Measurements from ENCODE around the gene SORBS2.
A peak's percentile ranks its signal among the peaks of the same experiment; 100 is the strongest.
"Not testable (repeated sequence)": the region's sequence is repeated elsewhere in the genome, so short reads cannot be mapped to it uniquely, and the experiment has no call there.

The SORBS2 gene, protein sequence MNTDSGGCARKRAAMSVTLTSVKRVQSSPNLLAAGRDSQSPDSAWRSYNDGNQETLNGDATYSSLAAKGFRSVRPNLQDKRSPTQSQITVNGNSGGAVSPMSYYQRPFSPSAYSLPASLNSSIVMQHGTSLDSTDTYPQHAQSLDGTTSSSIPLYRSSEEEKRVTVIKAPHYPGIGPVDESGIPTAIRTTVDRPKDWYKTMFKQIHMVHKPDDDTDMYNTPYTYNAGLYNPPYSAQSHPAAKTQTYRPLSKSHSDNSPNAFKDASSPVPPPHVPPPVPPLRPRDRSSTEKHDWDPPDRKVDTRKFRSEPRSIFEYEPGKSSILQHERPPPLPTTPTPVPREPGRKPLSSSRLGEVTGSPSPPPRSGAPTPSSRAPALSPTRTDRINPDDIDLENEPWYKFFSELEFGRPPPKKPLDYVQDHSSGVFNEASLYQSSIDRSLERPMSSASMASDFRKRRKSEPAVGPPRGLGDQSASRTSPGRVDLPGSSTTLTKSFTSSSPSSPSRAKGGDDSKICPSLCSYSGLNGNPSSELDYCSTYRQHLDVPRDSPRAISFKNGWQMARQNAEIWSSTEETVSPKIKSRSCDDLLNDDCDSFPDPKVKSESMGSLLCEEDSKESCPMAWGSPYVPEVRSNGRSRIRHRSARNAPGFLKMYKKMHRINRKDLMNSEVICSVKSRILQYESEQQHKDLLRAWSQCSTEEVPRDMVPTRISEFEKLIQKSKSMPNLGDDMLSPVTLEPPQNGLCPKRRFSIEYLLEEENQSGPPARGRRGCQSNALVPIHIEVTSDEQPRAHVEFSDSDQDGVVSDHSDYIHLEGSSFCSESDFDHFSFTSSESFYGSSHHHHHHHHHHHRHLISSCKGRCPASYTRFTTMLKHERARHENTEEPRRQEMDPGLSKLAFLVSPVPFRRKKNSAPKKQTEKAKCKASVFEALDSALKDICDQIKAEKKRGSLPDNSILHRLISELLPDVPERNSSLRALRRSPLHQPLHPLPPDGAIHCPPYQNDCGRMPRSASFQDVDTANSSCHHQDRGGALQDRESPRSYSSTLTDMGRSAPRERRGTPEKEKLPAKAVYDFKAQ (N-terminal part only)

DNA sequence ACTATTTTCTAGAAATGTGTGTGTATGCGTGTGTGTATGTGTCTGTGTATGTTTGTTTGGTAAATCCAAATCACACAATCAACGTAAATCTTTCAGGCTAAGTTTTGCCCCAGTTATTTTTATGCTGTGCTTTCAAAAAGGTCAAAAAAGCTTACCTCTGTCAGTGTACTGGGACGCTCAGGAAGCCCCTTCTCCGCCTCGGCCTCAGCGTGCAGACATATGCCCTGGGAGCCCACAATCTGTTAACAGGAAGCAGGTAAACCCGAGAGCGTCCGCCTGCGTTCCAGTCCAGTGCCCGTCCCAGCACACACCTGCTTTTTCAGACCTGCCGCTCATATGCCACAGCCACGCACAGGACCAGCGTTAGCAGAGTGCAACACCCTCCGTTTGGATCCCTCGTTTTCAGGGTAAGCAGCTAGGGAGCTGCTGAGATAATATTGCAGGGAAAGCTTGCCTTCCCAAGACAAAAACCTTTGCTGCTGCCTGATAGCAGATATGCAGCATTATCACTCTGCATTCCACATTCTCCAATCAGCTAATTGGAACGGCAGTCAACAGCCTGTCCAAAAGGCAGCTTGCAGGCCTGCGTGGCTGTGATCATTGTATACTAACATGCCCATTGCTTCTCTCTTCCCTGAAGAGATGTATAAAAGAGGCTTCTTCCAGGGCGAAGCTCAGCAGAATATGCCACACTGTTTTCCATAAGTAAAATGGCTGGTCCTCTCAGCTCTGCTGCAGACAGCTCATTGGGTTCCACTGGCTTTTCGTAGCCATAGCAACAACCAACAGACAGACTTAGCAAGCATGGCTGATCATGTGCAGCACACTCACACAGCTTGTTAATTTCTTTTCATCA lies at the start of gene SORBS2:
SORBS2 (minus strand) TSS at position 686 of the 856 bp plus-strand sequence. CDS start 121,623 bp downstream, outside the sequence.
- DNase-seq = peak; percentile 75 to 91 (median 82)

DNA sequence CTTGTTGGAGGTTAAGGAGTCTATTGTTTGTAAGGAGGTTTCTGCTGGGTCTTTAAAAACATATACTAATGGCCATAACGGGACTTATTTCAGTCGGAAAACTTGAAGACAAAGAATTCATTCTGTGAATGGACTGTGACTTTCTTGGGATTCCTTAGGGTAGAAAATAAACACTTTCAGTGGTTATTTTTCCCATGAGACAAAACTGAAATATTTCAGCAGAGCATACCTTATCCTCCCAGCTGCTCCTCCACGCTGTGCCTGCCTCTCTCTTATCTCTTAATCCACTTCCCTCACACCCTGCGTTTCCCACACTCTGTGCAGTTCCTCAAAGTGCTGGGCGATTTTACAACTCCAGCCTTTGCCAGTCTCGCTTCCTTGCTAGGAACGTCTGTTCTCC lies 47.1 kb upstream of the SORBS2 start:
- DNase-seq = no peak

DNA sequence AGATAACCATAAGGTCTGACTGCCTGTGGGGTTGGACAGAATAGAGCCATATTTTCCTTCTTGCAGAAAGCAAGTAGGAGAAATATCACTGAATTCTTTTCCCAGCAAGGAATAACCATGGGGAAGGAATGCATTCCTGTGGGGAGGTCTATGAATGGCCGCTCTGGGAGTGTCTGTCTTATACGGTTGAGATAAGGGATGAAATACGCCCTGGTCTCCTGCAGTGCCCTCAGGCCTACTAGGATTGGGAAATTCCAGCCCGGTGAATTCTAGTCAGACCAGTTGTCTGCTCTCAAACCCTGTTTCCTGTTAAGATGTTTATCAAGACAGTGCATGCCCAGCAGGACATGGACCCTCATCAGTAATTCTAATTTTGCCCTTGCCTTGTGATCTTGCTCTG lies 45.6 kb upstream of the SORBS2 start:
- not testable (repeated sequence) for DNase-seq

DNA sequence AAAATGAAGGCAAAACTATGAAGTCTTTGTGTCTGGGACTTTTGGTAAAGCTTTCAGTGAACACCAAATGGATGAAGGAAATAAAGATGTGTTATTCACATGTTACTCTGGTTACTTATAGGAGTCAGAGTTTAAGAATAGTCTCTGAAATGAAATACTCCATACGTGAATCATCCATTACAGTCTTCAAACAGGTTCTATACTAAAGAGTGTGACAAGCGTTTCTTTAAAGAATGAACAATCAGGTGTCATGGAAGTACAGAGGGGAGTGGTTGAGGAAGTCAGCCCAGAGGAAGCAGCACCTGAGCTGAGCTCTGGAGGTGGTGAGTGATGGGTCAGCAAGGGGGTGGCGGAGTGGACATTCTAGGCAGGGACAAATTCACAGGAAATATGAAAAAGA lies 41.8 kb upstream of the SORBS2 start:
- DNase-seq = no peak

DNA sequence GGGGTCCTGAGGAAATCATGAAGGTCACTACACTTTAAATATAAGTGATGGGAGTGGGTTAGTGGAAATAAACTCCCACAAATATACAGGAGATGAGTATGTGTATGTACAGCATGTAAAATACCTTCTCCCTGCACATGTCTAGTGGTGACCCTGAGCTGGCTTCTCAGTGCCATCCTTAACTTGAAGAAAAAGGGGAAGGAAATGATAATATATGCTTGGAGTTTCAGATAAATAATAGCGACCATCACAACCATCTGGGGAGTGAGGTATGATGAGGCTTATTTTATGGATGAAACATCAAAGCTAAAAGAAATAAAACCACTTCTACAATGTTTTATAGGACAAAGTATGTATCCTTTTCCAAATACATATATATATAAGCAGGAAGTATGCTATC lies 41.0 kb upstream of the SORBS2 start:
- DNase-seq = no peak

DNA sequence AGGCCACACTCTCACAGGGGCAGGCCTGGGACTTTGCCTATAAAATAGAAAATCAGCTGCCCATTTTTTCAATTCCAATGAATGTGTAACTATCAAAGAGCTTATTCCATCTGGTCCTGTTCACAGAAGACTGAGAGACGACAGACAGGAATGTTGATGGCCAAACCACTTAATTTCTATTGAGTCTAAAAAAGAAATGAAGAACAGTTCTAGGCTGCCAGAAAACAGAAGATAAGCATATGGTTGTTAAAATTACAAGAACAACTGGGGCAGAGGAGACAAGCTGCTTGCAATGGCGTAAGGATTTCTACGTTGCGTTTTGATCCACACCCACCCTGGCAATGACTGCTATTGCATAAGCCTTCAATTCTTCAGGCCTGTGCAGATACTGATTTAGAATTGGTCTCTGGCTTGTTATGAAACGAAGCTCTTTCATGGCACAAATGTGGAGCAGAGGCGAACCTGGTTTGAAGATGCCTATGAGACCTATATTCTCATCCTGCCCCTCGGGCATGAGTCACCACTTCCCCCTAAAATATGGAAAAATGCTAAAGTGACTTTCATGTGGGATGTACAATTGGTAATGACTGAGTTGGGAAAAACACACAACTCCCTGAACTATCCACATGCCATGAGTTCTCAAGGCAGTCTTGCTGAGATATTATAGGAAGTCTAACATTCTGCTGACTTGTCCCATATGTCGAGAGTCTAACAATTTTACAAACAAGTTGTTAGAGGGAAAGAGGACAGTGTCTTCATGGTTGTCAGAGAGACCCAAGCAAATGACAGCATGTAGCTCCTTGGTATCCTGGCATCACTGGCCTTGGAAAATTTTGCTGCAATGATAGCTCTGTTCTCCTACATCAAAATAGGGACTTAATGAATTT lies 37.9 kb upstream of the SORBS2 start:
- no peak for DNase-seq

DNA sequence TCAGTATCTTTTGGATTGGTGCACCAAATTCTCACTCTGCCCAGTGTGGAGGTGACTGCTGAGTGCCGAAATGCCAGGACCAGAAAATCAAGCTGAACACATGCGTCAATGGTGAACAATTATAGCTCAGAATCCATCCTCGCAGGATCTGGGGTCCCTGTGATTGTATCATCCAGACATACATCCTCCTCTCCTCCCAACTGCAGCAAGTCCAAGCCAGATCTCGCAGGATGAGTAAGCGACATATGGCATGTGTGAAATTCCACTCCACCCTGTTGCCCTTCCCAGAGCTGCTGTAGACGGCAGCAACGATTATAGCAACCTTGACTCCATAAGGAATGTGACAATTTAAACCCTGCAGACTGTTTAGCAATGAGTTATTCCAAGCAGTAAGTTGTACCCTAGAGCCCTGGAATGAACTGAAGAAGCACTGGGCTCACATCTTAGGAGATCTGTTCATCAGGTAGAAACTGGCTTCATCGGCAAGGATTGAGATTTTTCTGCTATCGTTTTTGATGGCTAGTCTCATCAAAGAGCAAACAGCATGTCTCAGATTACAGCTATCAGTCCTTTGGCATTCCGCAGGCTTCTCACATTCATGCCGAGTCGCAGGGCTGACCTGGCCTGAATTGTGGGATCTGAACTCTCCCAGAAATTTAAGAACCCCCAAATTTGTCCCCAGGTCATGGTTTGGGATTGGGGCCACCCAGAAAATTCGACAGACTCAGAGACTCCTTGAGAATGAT lies 35.5 kb upstream of the SORBS2 start:
- no peak for DNase-seq

DNA sequence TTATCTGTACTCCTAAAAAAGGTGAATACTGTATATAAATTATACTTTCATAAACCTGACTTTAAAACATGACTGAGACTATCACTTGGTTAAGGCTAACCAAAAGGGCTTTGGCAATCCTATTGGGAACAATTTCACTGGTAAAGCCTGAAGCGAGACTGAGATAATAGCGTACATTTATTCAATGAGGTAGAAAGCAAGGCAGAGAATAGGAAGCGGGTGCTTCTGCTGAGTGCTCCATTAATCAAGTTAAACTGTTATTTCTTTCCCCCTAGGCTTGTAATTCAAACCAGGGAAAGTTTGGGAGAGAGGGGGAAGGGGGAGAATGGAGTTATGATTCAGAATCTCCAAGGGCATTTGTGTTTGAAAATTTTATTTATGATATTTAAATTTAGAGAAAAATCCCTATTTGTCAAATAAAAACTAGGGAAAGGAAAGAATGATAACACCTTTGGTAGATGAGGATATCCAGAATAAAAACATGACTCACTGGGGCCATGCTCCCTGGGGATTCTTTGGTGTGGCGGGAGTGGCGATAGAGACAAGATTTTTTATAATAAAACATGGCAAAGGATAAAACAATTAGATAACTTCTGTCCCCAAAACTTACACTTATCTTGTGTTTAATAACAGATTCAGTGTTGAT lies 34.6 kb upstream of the SORBS2 start:
- DNase-seq = no peak

DNA sequence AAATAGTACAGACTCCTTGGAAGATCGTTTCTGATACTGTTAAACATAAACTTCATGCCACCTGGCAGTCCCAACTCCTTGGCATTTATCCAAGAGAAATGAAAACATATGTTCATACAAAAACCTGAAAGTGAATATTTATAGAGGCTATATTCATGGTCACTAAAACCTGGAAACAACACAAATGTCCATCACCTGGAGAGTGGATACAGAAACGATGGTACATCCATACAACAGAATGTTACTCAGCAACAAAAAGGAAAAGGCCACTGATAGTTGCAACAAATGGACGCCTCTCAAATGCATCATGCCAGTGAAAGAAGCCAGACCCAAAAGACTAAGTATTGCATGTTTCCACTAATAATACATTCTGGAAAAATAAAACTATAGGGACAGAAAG lies 34.0 kb upstream of the SORBS2 start:
- DNase-seq = no peak

DNA sequence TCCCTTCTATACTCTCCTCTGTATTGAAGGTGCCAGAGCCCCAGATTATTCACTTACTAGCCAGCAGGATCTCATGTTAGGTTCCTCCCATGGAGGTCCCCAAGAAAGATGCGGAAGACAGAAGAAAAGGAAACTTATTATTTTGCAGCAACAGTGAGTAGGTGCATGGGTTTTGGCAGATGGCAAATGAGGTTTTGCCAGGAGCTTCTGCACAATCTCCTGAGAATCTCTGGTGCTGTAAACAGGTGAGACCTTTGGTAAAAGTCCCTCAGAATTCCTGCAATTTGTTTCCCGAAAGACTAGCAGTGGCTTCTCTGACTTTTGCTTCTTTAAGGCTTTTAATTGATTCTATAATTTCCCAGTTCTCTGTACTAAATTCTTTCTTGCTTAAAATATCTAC lies 29.5 kb upstream of the SORBS2 start:
- DNase-seq = no peak

DNA sequence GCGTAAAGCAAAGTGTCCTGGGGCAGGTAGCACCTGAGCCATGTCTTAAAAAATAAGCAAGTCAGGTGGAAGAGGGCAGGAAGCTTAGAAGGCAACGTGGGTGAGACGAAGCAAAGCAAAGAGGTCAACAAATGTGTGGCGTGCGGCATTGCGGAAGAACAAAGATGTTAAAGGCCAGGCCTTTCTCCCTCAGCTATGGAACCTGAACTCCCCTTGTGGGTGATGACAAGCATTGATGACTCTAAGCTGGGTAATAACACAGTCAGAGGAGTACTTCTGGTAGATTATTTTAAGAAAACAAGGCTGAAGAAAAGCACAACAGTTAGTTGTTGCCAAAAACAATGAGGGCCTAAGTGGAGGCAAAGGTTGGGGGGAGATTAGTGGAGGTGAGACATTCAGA lies 29.0 kb upstream of the SORBS2 start:
- DNase-seq = no peak

DNA sequence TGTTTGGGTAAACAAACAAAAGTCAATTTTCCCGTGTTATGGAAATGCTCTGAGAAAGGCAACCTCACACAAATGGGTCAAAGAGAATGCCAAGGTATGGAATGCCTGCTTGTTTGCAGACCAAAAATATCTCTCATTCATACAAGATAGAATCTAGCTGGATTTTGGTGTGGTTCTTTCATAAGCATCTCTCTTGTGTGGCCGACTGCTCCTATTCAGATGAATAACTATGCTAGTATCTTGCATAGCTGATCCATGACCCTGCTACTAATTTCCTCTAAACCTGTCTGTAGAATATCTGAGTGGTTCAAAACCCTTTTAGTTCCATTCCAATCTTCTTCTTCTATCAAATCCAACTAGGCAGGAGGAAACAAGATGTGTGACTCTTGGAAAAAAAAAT lies 28.2 kb upstream of the SORBS2 start:
- no peak for DNase-seq

DNA sequence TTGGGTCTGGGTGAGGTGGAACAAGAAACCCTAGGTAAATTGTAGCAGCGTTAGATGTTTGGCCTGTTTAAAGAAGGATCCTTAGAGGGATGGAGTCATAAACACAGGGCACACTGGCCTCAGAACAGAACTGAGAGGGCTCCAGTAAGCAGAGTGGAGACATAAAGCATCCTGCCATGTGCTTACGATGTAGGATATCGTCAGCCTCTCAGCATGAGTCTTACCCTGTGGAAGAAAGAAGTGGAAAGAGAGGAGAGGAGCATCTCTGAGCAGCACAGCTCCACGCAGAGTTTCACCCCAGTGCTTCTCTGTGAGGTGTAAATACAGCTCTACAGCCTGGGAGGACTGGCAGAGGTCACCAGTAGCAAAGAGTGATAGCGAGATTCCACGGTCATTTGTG lies 27.8 kb upstream of the SORBS2 start:
- DNase-seq = no peak

DNA sequence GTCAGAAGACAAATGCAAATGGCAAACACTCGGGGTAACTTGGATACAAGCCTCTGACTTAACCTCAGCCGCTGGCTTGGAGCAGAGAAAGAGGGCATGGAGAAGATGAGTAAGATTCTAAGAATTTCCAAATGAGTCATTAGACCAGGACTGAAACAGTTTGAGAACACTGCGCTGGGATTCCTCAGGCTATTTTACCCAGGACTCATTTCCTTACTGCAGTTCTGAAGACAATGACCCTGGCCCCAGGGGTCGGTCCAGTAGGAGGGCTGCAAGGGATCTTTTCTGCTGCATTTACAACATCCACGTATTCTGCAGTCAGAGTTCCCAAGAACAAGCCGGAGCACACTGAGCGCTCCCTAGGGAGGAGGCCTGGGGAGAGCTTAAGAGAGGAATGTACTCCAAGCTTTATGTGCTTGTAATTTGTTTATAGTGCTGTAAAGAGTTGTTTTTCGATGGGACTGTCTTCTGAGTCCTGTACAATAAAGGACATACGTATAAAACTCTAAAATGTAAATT lies 27.3 kb upstream of the SORBS2 start:
- peak in 1 of 3 experiments; percentile 3 for DNase-seq

DNA sequence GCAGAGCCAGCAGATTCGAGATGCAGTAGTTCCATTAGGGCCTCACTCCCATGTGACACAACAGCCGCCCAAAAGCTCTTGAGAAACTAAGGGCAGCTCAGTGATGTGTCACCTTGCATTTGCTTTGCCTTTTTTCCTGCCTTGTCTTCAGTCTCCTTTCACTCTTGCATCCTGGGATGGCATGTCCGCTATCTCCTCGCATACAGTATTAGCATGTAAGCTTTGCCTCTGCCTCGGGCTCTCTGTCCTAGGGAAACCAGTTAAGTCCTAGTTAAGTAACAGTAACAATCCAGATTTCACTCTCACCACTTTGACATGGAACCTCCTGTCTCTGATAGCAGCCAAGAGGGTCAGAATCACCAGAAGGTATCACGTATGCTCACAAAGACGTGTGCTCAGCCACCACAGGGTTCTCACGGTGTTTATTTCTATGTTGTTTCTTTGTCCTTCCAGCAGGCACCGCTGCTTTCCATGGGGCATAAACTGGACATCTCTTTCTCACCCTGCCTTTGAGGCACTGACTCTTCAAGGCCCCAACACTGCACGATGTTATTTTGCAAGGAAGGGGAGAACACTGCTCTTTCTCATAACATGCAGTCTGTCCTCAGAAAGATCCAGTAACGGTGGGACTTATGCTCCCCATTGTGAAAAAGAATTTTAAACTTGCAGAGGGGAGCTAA lies 26.7 kb upstream of the SORBS2 start:
- no peak for DNase-seq

DNA sequence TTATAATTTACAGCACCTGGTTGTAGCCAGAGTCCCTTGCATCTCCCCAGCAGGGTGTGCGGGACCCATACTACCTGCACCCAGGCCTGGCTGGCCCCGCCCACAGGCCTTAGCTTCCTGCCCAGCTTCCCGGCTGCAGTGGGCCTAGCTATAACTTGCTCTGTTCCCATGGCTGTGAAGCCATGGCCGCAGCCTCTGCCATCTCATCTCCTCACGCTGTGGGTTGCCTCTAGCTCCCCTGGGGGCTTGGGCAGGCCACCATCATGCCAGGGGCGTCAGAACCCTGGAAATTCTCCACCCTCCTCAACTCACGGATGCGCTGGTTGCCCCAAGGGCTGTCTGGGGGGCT lies 26.1 kb upstream of the SORBS2 start:
- DNase-seq = no peak

DNA sequence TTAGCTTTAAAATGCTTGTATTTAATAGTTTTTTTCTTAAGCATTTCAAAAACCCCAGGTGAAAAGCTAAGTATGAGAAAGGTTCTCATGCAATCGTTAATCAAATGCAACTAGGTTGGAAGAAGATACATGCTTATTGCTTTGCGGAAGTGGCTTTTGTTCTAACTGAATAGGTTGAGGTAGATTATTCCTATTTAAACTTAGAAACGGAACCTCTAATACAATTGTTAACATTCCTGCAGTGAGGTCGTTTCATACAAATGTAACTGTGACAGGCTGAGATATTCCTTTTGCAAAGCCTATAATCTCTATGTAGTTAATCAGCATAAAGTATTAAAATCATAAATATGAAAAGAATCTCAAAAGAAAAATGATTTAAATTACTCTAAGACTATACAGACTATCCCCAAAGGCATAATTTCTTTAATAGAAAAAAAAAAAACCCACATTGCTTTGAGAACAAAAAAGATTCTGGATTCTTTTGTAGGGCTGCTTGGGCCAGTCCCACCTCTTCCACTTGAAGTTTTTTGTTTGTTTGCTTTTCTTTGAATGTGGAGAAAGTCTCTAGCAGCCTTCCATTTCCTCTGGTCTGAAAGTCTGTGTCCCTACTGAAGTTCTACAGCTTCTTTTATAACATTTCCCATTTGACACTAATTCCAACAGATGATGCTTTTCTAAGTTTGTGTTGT lies 25.6 kb upstream of the SORBS2 start:
- no peak for DNase-seq

DNA sequence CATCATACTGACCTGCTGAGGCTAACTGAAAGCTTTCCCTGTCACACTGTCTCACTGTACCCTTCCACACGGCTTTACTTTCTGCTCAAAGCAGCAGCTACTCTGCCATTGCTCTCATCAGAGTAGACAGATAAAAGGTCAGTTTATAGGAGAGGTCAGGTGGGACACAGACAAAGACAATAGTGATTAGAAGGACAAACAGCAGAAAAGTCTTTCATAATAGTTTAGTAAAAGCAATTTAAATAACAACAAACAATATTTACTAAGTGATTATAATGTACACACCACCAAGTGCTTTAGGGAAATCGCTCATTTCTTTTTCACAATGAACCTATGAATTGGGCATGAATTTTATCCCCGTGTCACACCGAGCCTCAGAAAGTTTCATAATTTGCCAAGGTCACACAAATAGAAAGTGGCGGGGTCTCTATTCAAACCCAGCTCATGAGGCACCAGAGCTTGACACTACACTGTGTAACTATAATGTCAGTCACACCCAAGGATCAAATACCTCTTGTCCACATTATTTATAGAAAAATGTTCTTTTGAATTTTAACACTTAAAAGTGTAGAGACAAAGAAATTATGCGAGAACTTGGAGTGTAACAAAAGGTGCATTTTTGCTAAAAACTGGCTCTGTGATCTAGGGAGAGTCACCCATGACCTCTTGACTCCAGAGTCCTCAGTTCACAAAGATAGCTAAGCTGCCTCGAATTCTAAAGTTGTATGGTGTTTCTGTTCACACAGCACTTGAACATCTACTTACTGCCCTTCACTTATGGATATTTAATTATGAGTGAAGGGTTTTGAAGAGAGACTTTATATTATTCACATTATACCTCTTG lies 24.5 kb upstream of the SORBS2 start:
- DNase-seq = peak in 1 of 3 experiments; percentile 32
